Activated naive CD8-positive, alpha-beta T cell treated with anti-CD3 and anti-CD28 coated beads, Interleukin-2, amount 10 ng/mL, durations not matched to agents 7 days and 5 days (primary cell): ENCODE measurements around the gene UGT1A7. TPM values are rescaled to one million over a fixed set of nuclear protein-coding genes. Genes with fewer than 3 reads are reported as not detected.

Experiments used
- ATAC-seq: fragments of 150-1000 bp; cut with Tn5 transposase; one replicate; pipeline ENCODE4 v1.10.0; 2021; ENCODE audit warnings: low read depth, moderate library complexity
- POLR2A ChIA-PET: fragments of 350-600 bp; sonication (Branson Sonifier 250); formaldehyde crosslinking; loops from one replicate; lab custom pipeline; 2021; ENCODE audit warnings: antibody characterized with exemption; lab: Charles Lee
- DNase-seq: peaks from one replicate; pipeline ENCODE4 v3.0.0; 2021
- H3K27ac Mint-ChIP-seq: one replicate; pipeline ENCODE4 v1.8.0; 2022; ENCODE audit warnings: mild to moderate bottlenecking, mixed read lengths
- H3K27me3 Mint-ChIP-seq: one replicate; pipeline ENCODE4 v1.8.0; 2022; ENCODE audit warnings: mild to moderate bottlenecking, moderate library complexity, mixed read lengths
- H3K36me3 Mint-ChIP-seq: one replicate; pipeline ENCODE4 v1.8.0; 2021; ENCODE audit warnings: mild to moderate bottlenecking, mixed read lengths
- H3K4me1 Mint-ChIP-seq: one replicate; pipeline ENCODE4 v1.8.0; 2021; ENCODE audit warnings: mixed read lengths
- H3K4me3 Mint-ChIP-seq: one replicate; pipeline ENCODE4 v1.8.0; 2022; ENCODE audit warnings: mild to moderate bottlenecking, moderate library complexity, mixed read lengths
- H3K9me3 Mint-ChIP-seq: one replicate; pipeline ENCODE4 v1.8.0; 2021; ENCODE audit warnings: mixed read lengths
- total RNA-seq, 2 experiments: library from RNA; stranded (reverse); gene quantifications; one replicate each; pipeline ENCODE4 v1.2.3, GENCODE V29; 2021

The UGT1A7 gene
- total RNA-seq, 2 experiments from 2014 or later: not detected

DNA sequence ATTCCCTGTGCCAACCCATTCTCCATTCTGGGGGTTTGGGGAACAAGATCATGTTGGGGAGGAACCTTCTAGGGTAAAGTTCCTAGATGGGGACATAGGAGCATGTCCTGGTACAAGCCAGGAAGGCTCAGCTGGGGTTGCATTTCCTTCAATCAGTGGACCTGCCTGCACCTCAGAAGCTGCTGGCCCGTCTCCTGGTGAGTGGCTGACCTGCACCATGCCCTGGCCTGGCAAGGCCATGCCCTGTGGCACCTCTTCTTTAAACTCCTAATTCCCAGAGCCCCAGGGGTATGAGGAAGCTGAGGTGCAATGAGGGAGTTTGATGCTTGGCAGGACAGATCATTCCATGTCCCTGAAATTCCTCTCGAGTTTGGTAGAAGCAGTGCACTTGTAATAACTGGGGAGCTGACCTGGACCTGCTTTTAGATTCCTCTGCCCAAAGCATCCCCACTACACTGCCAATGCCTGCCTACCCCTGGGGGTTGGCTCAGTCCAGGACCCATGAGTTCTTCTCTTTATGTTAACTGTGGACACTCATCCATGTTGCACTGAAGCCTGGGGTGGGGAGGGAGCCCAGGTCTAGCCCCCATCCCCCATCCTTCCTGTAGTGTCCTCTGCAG is 121.7 kb downstream of the UGT1A7 start:
- Mint-ChIP-seq H3K36me3 (no peaks in the 10 kb centered on the region), H3K27ac (no peak overlapping the region), H3K4me1 (peaks cover 7% of the 10 kb centered on the region), H3K27me3 (peaks cover 22% of the 10 kb centered on the region), H3K9me3 (no peaks in the 10 kb centered on the region), H3K4me3 (no peak overlapping the region)
- POLR2A ChIA-PET: no interaction called here
- DNase-seq: no peak
- no peak for ATAC-seq

DNA sequence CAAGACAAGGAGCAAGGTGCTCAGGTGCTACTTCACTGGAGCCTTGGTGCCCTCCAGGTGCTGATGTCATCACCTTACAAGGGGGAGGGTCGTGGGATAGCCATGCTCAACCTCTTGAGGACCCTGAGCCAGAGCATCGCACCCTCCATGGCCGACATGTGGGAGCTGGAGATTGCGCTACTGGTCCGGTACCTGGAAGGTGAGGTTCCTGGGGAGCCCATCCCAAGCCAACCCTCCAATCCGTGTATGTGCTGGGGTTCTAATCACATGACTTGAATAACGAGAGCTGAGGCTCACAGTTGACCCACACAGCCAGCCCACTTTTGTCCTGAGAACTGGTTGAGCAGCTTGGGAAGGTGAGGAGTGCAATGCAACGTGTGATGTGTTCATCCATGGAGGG is 122.3 kb downstream of the UGT1A7 start:
- Mint-ChIP-seq H3K4me3 (no peak overlapping the region), H3K36me3 (no peaks in the 10 kb centered on the region), H3K9me3 (no peaks in the 10 kb centered on the region), H3K27me3 (peaks cover 20% of the 10 kb centered on the region), H3K27ac (no peak overlapping the region), H3K4me1 (peaks cover 7% of the 10 kb centered on the region)
- DNase-seq: no peak
- POLR2A ChIA-PET: no interaction called here
- no peak for ATAC-seq

DNA sequence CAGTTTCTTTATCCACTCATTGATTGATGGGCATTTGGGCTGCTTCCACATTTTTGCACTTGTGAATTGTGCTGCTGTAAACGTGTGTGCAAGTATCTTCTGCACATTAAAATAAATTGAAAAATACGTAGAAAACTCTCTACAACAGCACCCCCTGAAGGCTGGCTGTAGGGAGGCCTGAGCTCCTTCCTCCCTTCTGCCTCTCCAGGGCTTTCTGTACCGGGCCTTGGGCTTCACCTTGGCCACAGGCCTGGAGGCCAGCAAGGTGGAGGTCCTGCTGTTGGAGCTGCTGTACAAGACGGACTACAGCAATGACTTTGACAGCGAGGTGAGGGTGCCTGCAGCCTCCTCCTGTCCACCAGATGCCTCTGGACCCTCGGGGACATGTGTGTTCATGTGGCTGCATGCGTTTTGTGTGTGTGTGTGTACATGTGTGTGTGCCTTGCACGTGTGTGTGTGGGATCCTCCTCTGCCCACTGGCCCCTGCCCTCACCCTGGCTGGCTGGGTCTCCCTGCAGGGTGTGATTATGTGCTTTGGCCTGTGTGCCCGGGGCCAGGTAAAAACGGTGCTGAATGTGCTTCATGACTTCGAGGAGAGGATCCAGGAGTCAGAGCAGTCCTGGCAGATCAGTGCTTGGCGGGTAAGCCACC is 125.6 kb downstream of the UGT1A7 start:
- DNase-seq (no peak), ATAC-seq (no peak)
- no peak overlapping the region for H3K4me3 Mint-ChIP-seq
- H3K27ac Mint-ChIP-seq: no peak overlapping the region
- no peaks in the 10 kb centered on the region for H3K4me1 Mint-ChIP-seq
- H3K27me3 Mint-ChIP-seq: peaks cover 20% of the 10 kb centered on the region
- POLR2A ChIA-PET: no interaction called here
- no peaks in the 10 kb centered on the region for H3K9me3 Mint-ChIP-seq
- no peaks in the 10 kb centered on the region for H3K36me3 Mint-ChIP-seq

DNA sequence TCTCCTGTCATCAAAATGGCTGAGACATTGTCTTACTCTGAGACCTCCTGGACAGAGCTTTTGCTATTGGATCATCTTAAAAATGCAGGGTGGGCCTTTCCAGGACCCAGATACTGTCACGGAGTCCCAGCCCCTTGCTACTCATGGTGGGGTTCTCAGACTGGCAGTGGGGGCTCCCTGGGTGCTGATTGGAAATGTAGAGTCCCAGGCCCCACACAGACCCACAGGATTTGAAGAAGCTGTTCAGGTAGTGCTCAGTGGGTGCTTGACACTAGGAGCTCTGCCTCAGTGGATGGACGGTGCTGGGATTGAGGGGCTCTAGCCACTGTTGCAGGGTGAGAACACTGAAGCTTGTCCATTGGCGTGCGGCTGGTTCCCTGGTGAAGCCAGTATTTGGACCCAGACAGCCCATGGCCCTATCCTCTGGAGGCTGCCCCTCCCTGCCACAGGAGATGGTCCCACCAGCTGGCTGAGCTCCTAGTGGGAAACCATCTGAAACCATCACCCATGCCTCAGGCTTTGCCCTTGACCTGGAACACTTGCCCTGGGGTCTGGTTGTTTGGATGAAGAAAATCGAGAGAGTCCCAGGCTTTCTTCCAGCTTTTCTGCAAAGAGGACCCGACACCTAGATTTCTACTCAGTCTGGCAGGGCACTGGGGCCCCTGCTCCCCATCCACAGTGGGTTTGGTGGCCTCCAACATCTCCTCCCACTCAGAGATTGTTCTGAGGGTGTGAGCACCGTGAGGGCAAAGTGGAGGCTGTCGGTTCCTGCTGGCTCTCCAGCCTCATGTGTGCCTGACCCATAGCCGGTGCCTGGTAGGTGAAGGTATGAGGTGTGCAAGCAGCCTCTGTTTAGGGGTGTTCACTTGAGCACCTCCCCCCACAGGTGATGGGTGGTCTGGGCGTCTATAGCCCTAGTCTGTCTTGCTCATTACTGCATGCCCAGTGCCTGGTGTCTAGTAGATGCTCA is 126.5 kb downstream of the UGT1A7 start:
- no peaks in the 10 kb centered on the region for H3K9me3 Mint-ChIP-seq
- no peaks in the 10 kb centered on the region for H3K4me1 Mint-ChIP-seq
- no peak for ATAC-seq
- no peak for DNase-seq
- H3K36me3 Mint-ChIP-seq: no peaks in the 10 kb centered on the region
- no peak overlapping the region for H3K4me3 Mint-ChIP-seq
- H3K27me3 Mint-ChIP-seq: peaks cover 17% of the 10 kb centered on the region
- POLR2A ChIA-PET: interaction anchor here (0.5 kb wide), 1 partner anchor 106 kb away, joined by 4 read pairs; no protein-coding TSS in a partner anchor
- H3K27ac Mint-ChIP-seq: no peak overlapping the region

DNA sequence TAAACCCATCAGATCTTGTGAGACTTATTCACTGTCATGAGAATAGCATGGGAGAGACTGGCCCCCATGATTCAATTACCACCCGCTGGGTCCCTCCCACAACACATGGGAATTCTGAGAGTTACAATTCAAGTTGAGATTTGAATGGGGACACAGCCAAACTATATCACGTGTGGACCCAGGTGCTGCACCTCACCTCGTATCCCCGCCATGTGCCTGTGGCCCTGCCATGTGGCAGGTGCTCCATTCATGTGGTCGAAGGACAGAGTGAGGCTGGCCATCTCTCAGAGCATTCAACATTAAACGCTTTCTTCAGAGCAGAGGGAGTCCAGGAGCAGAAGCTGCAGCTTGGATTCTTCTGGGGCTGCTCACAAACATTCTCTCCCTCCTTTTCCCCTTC is 128.7 kb downstream of the UGT1A7 start:
- POLR2A ChIA-PET: no interaction called here
- no peaks in the 10 kb centered on the region for H3K9me3 Mint-ChIP-seq

DNA sequence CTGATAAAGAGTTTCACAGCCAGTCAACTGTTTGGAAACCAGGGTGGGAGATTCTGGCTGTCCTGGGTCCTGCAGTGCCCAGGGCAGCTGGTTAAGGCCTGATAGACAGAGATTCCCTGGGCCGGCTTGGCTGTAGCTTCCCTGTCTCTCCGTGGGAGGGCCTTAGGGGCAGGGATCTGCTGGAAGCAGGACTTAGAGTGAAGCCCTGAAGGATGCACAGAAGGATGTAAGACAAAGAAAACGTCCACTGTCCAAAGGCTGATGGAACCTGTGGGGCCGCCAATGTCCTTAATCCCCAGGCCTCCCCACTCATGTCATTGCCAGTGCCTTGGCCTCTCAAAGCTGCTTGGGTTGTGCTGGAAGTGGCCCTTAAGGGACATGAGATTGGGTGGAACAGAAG is 129.4 kb downstream of the UGT1A7 start:
- DNase-seq: no peak
- ATAC-seq: no peak
- H3K36me3 Mint-ChIP-seq: no peaks in the 10 kb centered on the region
- H3K9me3 Mint-ChIP-seq: no peaks in the 10 kb centered on the region
- peaks cover 12% of the 10 kb centered on the region for H3K27me3 Mint-ChIP-seq
- H3K4me1 Mint-ChIP-seq: no peaks in the 10 kb centered on the region
- H3K4me3 Mint-ChIP-seq: no peak overlapping the region
- no peak overlapping the region for H3K27ac Mint-ChIP-seq
- POLR2A ChIA-PET: no interaction called here

More for the DNA sequence above, 128.7 kb downstream of the UGT1A7 start:
- ATAC-seq: no peak
- H3K4me1 Mint-ChIP-seq: no peaks in the 10 kb centered on the region
- H3K4me3 Mint-ChIP-seq: no peak overlapping the region
- H3K36me3 Mint-ChIP-seq: no peaks in the 10 kb centered on the region
- no peak for DNase-seq
- H3K27me3 Mint-ChIP-seq: peaks cover 11% of the 10 kb centered on the region
- H3K27ac Mint-ChIP-seq: no peak overlapping the region

DNA sequence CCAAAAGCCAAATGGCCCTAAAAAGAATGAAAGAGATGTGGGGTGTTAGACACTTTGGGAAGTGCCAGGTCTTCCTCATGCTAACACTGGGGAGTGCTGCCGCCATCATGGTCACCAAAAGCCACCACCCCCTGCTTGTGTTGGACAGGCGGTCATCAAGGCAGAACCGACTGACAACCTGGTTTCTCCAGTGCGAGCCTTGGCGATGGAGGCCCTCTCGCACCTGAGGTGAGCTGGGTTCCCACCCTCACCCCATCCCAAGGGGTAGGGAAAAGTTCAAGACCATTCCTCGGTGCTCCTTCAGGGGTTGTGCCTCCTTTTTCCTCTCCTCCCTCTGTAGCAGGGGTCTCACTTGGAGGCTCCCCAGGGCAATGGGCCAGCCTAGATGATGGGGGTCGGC is 130.0 kb downstream of the UGT1A7 start:
- Mint-ChIP-seq H3K27me3 (peaks cover 10% of the 10 kb centered on the region), H3K36me3 (no peaks in the 10 kb centered on the region), H3K4me3 (no peak overlapping the region), H3K9me3 (no peaks in the 10 kb centered on the region), H3K4me1 (no peaks in the 10 kb centered on the region), H3K27ac (no peak overlapping the region)
- no peak for ATAC-seq
- DNase-seq: no peak
- POLR2A ChIA-PET: no interaction called here

DNA sequence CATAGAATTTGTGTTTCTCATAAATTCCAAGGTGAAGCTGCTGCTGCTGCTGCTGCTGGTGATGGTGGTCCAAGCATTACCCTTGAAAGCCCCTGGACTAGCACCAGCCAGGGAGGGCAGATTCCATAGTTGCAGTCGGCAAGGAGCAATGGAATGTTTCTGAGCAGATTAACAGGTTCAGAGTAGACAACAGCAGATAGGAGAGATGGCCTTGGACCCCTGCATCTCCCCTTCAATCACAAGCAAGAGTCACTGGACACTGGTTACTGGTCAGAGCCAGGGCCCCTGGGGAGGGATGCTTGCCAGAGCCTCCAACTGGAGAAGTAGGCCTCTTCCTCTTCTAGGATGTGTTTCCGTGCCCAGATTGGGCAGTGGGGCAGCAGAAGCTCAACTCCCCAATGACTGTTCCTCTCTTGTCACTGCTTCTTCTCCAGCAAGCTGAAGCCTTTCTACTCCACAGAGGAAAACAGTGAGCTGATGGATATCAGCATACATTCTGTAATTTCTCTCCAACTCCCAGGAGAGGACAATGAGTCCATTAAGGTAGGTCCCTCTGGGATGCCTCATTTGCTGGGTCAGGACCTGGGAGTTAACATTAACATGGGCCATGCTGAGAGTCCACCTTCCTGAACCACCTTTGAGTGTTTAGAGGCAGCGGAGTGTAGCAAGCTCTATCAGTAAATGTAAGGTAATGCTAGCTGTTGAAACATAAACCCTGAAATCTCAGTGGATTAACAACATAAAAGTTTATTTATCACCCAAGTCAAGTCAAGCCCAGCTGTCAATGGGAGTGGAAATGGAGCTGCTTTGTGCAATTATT is 131.7 kb downstream of the UGT1A7 start:
- POLR2A ChIA-PET: no interaction called here
- ATAC-seq: no peak
- Mint-ChIP-seq H3K4me1 (peaks cover 3% of the 10 kb centered on the region), H3K4me3 (no peak overlapping the region), H3K27me3 (peaks cover 10% of the 10 kb centered on the region), H3K9me3 (no peaks in the 10 kb centered on the region), H3K36me3 (no peaks in the 10 kb centered on the region), H3K27ac (no peak overlapping the region)
- DNase-seq: no peak

DNA sequence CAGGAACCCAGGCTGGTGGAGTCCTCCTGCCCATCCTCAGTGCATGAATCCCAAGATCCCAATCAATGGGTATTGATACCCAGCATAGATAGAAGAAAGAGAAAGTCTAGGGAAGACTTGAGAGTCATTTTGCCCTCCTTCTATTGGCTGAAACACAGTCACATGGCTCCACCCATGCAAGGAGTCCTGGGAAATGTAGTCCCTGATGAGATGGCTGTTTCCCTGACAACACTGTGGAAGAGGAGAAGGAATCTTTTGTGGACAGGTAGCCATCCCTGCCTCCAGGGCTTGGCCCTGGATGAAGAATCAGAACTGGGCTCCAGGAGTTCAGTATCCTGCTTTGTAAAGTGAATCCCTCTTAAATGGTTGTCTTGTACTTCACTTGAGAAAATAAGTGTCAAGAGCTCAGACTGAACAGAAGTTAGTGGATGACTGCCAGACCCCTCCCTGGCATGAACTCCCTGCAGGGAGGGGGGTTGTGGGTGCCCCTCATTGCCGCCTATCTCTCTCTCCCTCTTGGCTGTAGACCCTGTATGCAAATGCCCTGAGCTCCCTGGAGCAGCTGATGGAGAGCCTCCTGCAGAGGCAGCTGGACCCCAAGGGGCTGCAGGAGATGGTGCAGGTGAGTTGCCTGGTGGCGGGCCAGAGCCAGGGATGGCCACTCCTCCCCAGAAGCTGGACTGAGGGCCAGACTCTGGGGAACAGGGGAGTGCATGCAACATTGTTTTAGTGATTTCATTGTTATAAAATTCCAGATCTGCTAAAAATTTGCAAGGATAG is 132.5 kb downstream of the UGT1A7 start:
- no peak for ATAC-seq
- POLR2A ChIA-PET: no interaction called here
- peaks cover 10% of the 10 kb centered on the region for H3K27me3 Mint-ChIP-seq

DNA sequence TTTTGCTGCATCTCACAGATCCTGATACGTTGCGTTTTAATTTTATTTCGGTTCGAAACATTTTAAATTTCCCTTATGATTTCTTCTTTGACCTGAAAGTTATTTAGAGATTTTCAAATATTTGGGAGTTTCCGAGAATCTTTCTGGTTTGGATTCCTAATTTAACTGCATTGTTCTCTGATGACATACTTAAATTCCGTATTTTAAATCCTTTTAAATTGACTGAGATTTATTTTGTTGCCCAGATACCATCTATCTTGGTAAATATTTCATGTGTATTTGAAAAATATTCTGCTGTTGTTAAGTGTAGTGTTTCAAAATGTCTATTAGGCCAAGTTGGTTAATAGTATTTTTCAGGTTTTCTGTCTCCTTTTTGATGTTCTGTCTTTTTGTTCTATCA is 134.2 kb downstream of the UGT1A7 start:
- no peaks in the 10 kb centered on the region for H3K9me3 Mint-ChIP-seq
- peaks cover 10% of the 10 kb centered on the region for H3K27me3 Mint-ChIP-seq
- H3K36me3 Mint-ChIP-seq: no peaks in the 10 kb centered on the region
- H3K4me1 Mint-ChIP-seq: peaks cover 3% of the 10 kb centered on the region
- no peak for ATAC-seq
- POLR2A ChIA-PET: no interaction called here
- no peak overlapping the region for H3K27ac Mint-ChIP-seq
- no peak overlapping the region for H3K4me3 Mint-ChIP-seq
- DNase-seq: no peak

More for the DNA sequence above, 132.5 kb downstream of the UGT1A7 start:
- Mint-ChIP-seq H3K36me3 (no peaks in the 10 kb centered on the region), H3K4me3 (no peak overlapping the region), H3K9me3 (no peaks in the 10 kb centered on the region), H3K27ac (no peak overlapping the region), H3K4me1 (peaks cover 3% of the 10 kb centered on the region)
- DNase-seq: no peak

DNA sequence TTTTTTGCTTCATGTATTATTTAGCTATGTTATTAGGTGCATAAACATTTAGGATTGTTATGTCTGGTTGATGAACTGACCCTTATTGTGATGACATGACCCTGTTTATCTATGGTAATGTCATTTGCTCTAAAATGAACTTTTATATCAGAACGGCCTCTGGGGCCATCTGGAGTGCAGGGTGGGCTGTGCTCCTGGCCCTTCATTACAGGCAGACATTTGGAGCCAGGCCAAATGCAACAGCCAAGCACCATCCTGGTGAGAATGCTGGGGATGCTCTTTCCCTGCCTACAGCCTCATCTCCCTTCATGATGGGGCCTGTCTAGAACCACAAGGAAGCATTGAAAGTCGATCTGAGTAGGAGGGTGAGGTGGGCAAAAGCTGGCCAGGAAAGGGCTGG is 134.6 kb downstream of the UGT1A7 start:
- no peaks in the 10 kb centered on the region for H3K36me3 Mint-ChIP-seq
- DNase-seq (no peak), ATAC-seq (no peak)
- peaks cover 10% of the 10 kb centered on the region for H3K27me3 Mint-ChIP-seq
- H3K4me3 Mint-ChIP-seq: no peak overlapping the region
- peaks cover 3% of the 10 kb centered on the region for H3K4me1 Mint-ChIP-seq
- POLR2A ChIA-PET: no interaction called here
- no peaks in the 10 kb centered on the region for H3K9me3 Mint-ChIP-seq
- H3K27ac Mint-ChIP-seq: no peak overlapping the region

DNA sequence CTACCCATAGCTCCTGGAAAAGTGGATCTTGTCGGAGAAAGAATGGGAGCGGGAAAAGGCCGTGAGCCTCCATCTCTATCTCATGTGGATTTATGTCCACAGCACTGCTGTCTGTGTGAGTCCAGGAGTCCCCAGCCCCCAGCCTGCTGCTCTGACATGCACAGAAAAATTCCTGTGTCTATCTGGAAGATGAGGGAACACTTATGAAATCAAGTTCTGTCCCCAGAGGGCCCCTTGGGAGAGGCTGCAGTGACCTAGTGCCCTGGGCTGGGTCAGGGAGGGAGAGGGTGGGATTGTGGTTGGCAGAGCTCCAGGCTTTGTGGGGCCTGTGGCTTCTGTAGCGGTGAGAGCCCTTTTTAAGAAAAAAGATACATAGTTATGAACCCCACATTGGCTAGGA is 135.1 kb downstream of the UGT1A7 start:
- Mint-ChIP-seq H3K27me3 (peaks cover 10% of the 10 kb centered on the region), H3K4me1 (peaks cover 3% of the 10 kb centered on the region), H3K9me3 (no peaks in the 10 kb centered on the region), H3K36me3 (no peaks in the 10 kb centered on the region), H3K27ac (no peak overlapping the region), H3K4me3 (no peak overlapping the region)
- POLR2A ChIA-PET: no interaction called here
- no peak for ATAC-seq
- no peak for DNase-seq
